ENCODE data around the gene TSPAN14.

GRCh38 chr10:80526742-80527141 is 72.6 kb downstream of the TSPAN14 start:
- TF ChIP-seq POLR2AphosphoS5 (IDR thresholded peaks at IDR 0.05; ENCODE audit: low read depth, low read length) (no peak), POLR2A (IDR thresholded peaks at IDR 0.05; ENCODE audit: low read depth, low read length) (no peak)
